Neuronal stem cell (in vitro differentiated cells): ENCODE results near the gene DOCK4.

ENCODE experiments used
- DNase-seq: peaks from one replicate; pipeline ENCODE4 v3.0.0-alpha.2; 2013; ENCODE audit warnings: low spot score
- H2AFZ ChIP-seq: one replicate; pipeline ENCODE4 v1.6.1; 2013; ENCODE audit warnings: mild to moderate bottlenecking, low read length, inconsistent platforms
- H2AK5ac ChIP-seq: 2 replicates; pipeline ENCODE4 v1.6.1; 2013; ENCODE audit warnings: low read depth, mild to moderate bottlenecking, inconsistent platforms, low read length, moderate library complexity, mixed read lengths
- H2BK120ac ChIP-seq: 2 replicates; pipeline ENCODE4 v1.6.1; 2013; ENCODE audit warnings: low read depth, mild to moderate bottlenecking, inconsistent platforms, low read length, moderate library complexity, mixed read lengths
- H2BK12ac ChIP-seq: one replicate; pipeline ENCODE4 v1.6.1; 2013; ENCODE audit warnings: low read length, inconsistent platforms
- H2BK15ac ChIP-seq: 2 replicates; pipeline ENCODE4 v1.6.1; 2013; ENCODE audit warnings: mild to moderate bottlenecking, low read length, inconsistent platforms, mixed read lengths
- H2BK5ac ChIP-seq: one replicate; pipeline ENCODE4 v1.6.1; 2013; ENCODE audit warnings: inconsistent platforms, mild to moderate bottlenecking, low read length, moderate library complexity
- H3K14ac ChIP-seq: one replicate; pipeline ENCODE4 v1.6.1; 2013; ENCODE audit warnings: low read length, inconsistent platforms
- H3K18ac ChIP-seq: 2 replicates; pipeline ENCODE4 v1.6.1; 2013; ENCODE audit warnings: low read length, inconsistent platforms
- H3K23ac ChIP-seq: 2 replicates; pipeline ENCODE4 v1.6.1; 2013; ENCODE audit warnings: low read depth, mild to moderate bottlenecking, mixed read lengths, low read length, inconsistent platforms; ENCODE audit not compliant: poor library complexity
- H3K27ac ChIP-seq: replicated peaks from 3 replicates; pipeline ENCODE4 v1.5.1; 2013; ENCODE audit warnings: low read length, inconsistent platforms
- H3K27me3 ChIP-seq, 3 experiments: 2 replicates each; pipeline ENCODE4 v1.6.1; 2013; ENCODE audit warnings: low read length in 3 of 3, mild to moderate bottlenecking in 2 of 3, inconsistent platforms in 1 of 3, low read depth in 1 of 3, mixed read lengths in 1 of 3, moderate library complexity in 1 of 3; ENCODE audit not compliant: control insufficient read depth in 3 of 3, insufficient read depth in 3 of 3
- H3K36me3 ChIP-seq, 2 donors: replicated peaks in 1 of 2; 2 replicates each; pipeline ENCODE4 v1.6.1; 2013; ENCODE audit warnings: low read length in 2 of 2; ENCODE audit not compliant: control insufficient read depth in 2 of 2, insufficient read depth in 2 of 2
- H3K4ac ChIP-seq: 2 replicates; pipeline ENCODE4 v1.6.1; 2013; ENCODE audit warnings: inconsistent platforms, mild to moderate bottlenecking, low read length, moderate library complexity
- H3K4me1 ChIP-seq, 2 donors: 1 replicate in 1 of 2; 2 replicates in 1 of 2; pipeline ENCODE4 v1.6.1; 2013; ENCODE audit warnings: low read length in 2 of 2, low read depth in 1 of 2; ENCODE audit not compliant: control insufficient read depth in 2 of 2, insufficient read depth in 1 of 2
- H3K4me2 ChIP-seq: one replicate; pipeline ENCODE4 v1.6.1; 2013; ENCODE audit warnings: mild to moderate bottlenecking, low read length, inconsistent platforms; ENCODE audit not compliant: insufficient read depth, poor library complexity, severe bottlenecking
- H3K4me3 ChIP-seq, 2 donors: 2 replicates each; pipeline ENCODE4 v1.5.1; 2013; ENCODE audit warnings: low read length in 2 of 2, mild to moderate bottlenecking in 2 of 2, inconsistent platforms in 1 of 2, moderate library complexity in 1 of 2
- H3K79me1 ChIP-seq: one replicate; pipeline ENCODE4 v1.6.1; 2013; ENCODE audit warnings: low read depth, mild to moderate bottlenecking, inconsistent platforms, low read length, moderate library complexity
- H3K9ac ChIP-seq: one replicate; pipeline ENCODE4 v1.6.1; 2013; ENCODE audit warnings: mild to moderate bottlenecking, low read depth, low read length, inconsistent platforms; ENCODE audit not compliant: poor library complexity
- H3K9me3 ChIP-seq, 2 donors: replicated peaks in 1 of 2; 2 replicates each; pipeline versions ENCODE3 to v1.6.1; 2013; ENCODE audit warnings: low read length in 2 of 2, mild to moderate bottlenecking in 2 of 2, inconsistent platforms in 1 of 2, low read depth in 1 of 2, mixed read lengths in 1 of 2, moderate library complexity in 1 of 2; ENCODE audit not compliant: control insufficient read depth in 2 of 2, insufficient read depth in 1 of 2
- H4K8ac ChIP-seq: one replicate; pipeline ENCODE4 v1.6.1; 2013; ENCODE audit warnings: low read depth, mild to moderate bottlenecking, inconsistent platforms, low read length, moderate library complexity
- H4K91ac ChIP-seq: one replicate; pipeline ENCODE4 v1.6.1; 2013; ENCODE audit warnings: low read length, low read depth, mild to moderate bottlenecking, inconsistent platforms; ENCODE audit not compliant: poor library complexity
- WGBS, 2 donors: extraction: QIAGEN DNeasy Blood & Tissue Kit; methylation state at CpG; one replicate each; pipeline ENCODE4 v1.1.7; 2013; ENCODE audit warnings: missing lambda C conversion rate in 2 of 2, mixed read lengths in 1 of 2; ENCODE audit not compliant: insufficient read length in 2 of 2, insufficient replicate concordance in 1 of 2; ENCODE audit errors: extremely low coverage in 2 of 2; 5-methylcytosine and 5-hydroxymethylcytosine counted together

DOCK4 gene

GRCh38 chr7:112205343-112206237 is 609 bp downstream of the DOCK4 start:
- Histone ChIP-seq H4K8ac (no peak overlapping the region), H2AK5ac (no peak overlapping the region), H3K4me2 (peak overlapping the region; percentile 72), H3K23ac (peak overlapping the region; percentile 45), H2BK12ac (no peak overlapping the region), H3K27me3 (no peaks in the 10 kb centered on the region), H3K4me3 (peak overlapping the region; percentile 90 to 97), H3K9me3 (no peaks in the 10 kb centered on the region), H3K79me1 (peaks cover 5% of the 10 kb centered on the region), H2BK5ac (peak overlapping the region; percentile 83), H3K4ac (no peak overlapping the region), H3K4me1 (peaks cover 0 to 3% of the 10 kb centered on the region in 2 donors), H3K36me3 (no peaks in the 10 kb centered on the region), H2BK120ac (peak overlapping the region; percentile 87), H3K18ac (peak overlapping the region; percentile 94), H2AFZ (peak overlapping the region; percentile 95), H3K14ac (peak overlapping the region; percentile 94), H4K91ac (no peak overlapping the region), H3K27ac (peak overlapping the region; percentile 93), H2BK15ac (peak overlapping the region; percentile 96), H3K9ac (peak overlapping the region; percentile 88)
- WGBS, 2 donors = no CpG with 5 or more reads among the region's 69 CpGs
- peak; percentile 72 for DNase-seq

- Histone ChIP-seq H4K91ac (no peak overlapping the region), H2BK15ac (no peak overlapping the region), H3K9ac (no peak overlapping the region), H3K27ac (no peak overlapping the region), H2BK120ac (no peak overlapping the region), H2AFZ (peak overlapping the region; percentile 95), H3K4me3 (peak overlapping the region; percentile 90 to 97), H3K9me3 (no peaks in the 10 kb centered on the region), H3K4me2 (peak overlapping the region; percentile 72), H2AK5ac (no peak overlapping the region), H3K36me3 (no peaks in the 10 kb centered on the region), H3K18ac (peak overlapping the region; percentile 6), H3K79me1 (peaks cover 5% of the 10 kb centered on the region), H3K27me3 (no peaks in the 10 kb centered on the region), H3K4ac (no peak overlapping the region), H4K8ac (no peak overlapping the region), H2BK5ac (peak overlapping the region; percentile 83), H3K23ac (no peak overlapping the region), H3K14ac (no peak overlapping the region), H3K4me1 (peaks cover 0 to 3% of the 10 kb centered on the region in 2 donors), H2BK12ac (no peak overlapping the region)
- no peak for DNase-seq
- whole genome bisulfite sequencing, 2 donors = no CpG with 5 or more reads among the region's 14 CpGs
These were observed 1.5 kb downstream of the DOCK4 start for GRCh38 chr7:112204499-112205342.

GRCh38 chr7:112203365-112203739 is 2.8 kb downstream of the DOCK4 start:
- no peaks in the 10 kb centered on the region for H3K9me3 ChIP-seq
- no peak overlapping the region for H3K4ac ChIP-seq
- peaks cover 5% of the 10 kb centered on the region for H3K79me1 ChIP-seq
- peak overlapping the region in 1 of 2 donors; percentile 90 for H3K4me3 ChIP-seq
- no peak overlapping the region for H2BK12ac ChIP-seq
- no peak overlapping the region for H3K18ac ChIP-seq
- H3K23ac ChIP-seq = no peak overlapping the region
- no peak for DNase-seq
- H4K91ac ChIP-seq = no peak overlapping the region
- no peaks in the 10 kb centered on the region for H3K27me3 ChIP-seq
- H3K4me1 ChIP-seq = peaks cover 0 to 3% of the 10 kb centered on the region in 2 donors
- 100% methylated on average over 1 of the region's 4 CpGs; no CpG with 5 or more reads in 1 of the 2 donors for WGBS, 2 donors
- H2BK15ac ChIP-seq = no peak overlapping the region
- H3K36me3 ChIP-seq = no peaks in the 10 kb centered on the region
- no peak overlapping the region for H2BK5ac ChIP-seq
- no peak overlapping the region for H2AK5ac ChIP-seq
- no peak overlapping the region for H2AFZ ChIP-seq
- no peak overlapping the region for H3K14ac ChIP-seq
- H3K4me2 ChIP-seq = no peak overlapping the region
- H2BK120ac ChIP-seq = no peak overlapping the region
- no peak overlapping the region for H3K9ac ChIP-seq
- H4K8ac ChIP-seq = no peak overlapping the region
- H3K27ac ChIP-seq = no peak overlapping the region

GRCh38 chr7:112202816-112203215 is 3.4 kb downstream of the DOCK4 start:
- Histone ChIP-seq H3K4me3 (no peak overlapping the region), H3K27ac (no peak overlapping the region), H2BK15ac (no peak overlapping the region), H3K36me3 (no peaks in the 10 kb centered on the region), H3K4me2 (no peak overlapping the region), H2BK5ac (no peak overlapping the region), H3K18ac (no peak overlapping the region), H2AFZ (no peak overlapping the region), H3K4ac (no peak overlapping the region), H3K27me3 (no peaks in the 10 kb centered on the region), H3K9me3 (no peaks in the 10 kb centered on the region), H2BK120ac (no peak overlapping the region), H3K79me1 (peaks cover 5% of the 10 kb centered on the region), H4K91ac (no peak overlapping the region), H3K14ac (no peak overlapping the region), H3K23ac (no peak overlapping the region), H4K8ac (no peak overlapping the region), H3K4me1 (peaks cover 0 to 3% of the 10 kb centered on the region in 2 donors), H2BK12ac (no peak overlapping the region), H2AK5ac (no peak overlapping the region), H3K9ac (no peak overlapping the region)
- no peak for DNase-seq
- no CpG with 5 or more reads among the region's 2 CpGs for WGBS, 2 donors
